Keratinocyte (primary cell): ENCODE data around the gene KCNH8. TPM values are rescaled to one million over a fixed set of nuclear protein-coding genes. Genes with fewer than 3 reads are reported as not detected.

Experiments
- DNase-seq: peaks from one replicate; pipeline ENCODE4 v3.0.0-alpha.2; 2011; ENCODE audit warnings: low read depth, missing footprints, low spot score
- FAIRE-seq: peaks from 2 replicates; lab custom pipeline; 2011; peaks lifted over from hg19 to GRCh38; lab: Jason Lieb, UNC
- H2AFZ ChIP-seq: 2 replicates; pipeline ENCODE4 v1.6.0; 2012; ENCODE audit warnings: low read length, control low read depth, inconsistent platforms; ENCODE audit not compliant: control insufficient read depth
- H3K27ac ChIP-seq: 2 replicates; pipeline ENCODE4 v1.5.1; 2011; ENCODE audit warnings: low read length; ENCODE audit not compliant: control insufficient read depth, insufficient read depth
- H3K27me3 ChIP-seq: 3 replicates; pipeline ENCODE4 v1.6.0; 2011; ENCODE audit warnings: low read length; ENCODE audit not compliant: control insufficient read depth, insufficient read depth; ENCODE audit errors: extremely low read depth
- H3K36me3 ChIP-seq, 2 experiments: 2 replicates in 1 of 2; 3 replicates in 1 of 2; pipeline ENCODE4 v1.5.1; 2011; ENCODE audit warnings: low read length in 2 of 2, mild to moderate bottlenecking in 1 of 2; ENCODE audit not compliant: control insufficient read depth in 2 of 2, insufficient read depth in 2 of 2; ENCODE audit errors: extremely low read depth in 1 of 2
- H3K4me1 ChIP-seq: 3 replicates; pipeline ENCODE4 v1.5.1; 2011; ENCODE audit warnings: low read length; ENCODE audit not compliant: control insufficient read depth, insufficient read depth; ENCODE audit errors: extremely low read depth
- H3K4me2 ChIP-seq: 3 replicates; pipeline ENCODE4 v1.6.0; 2011; ENCODE audit warnings: low read depth, low read length; ENCODE audit not compliant: control insufficient read depth, insufficient read depth; ENCODE audit errors: extremely low read depth
- H3K4me3 ChIP-seq, 3 experiments: fragments of 200-600 bp in 1 of 3; sonication (generic) in 1 of 3; 2 replicates in 2 of 3; 3 replicates in 1 of 3; pipeline ENCODE4 v1.5.1; 2011 to 2016; ENCODE audit warnings: low read length in 3 of 3, mild to moderate bottlenecking in 3 of 3, control low read depth in 2 of 3, inconsistent platforms in 1 of 3, low read depth in 1 of 3, mixed read lengths in 1 of 3, mixed run types in 1 of 3, moderate library complexity in 1 of 3; ENCODE audit not compliant: control insufficient read depth in 2 of 3, insufficient read depth in 2 of 3; ENCODE audit errors: extremely low read depth in 1 of 3
- H3K79me2 ChIP-seq: 2 replicates; pipeline ENCODE4 v1.6.0; 2012; ENCODE audit warnings: low read length; ENCODE audit not compliant: control insufficient read depth, insufficient read depth
- H3K9ac ChIP-seq: 3 replicates; pipeline ENCODE4 v1.6.0; 2011; ENCODE audit warnings: low read length; ENCODE audit not compliant: control insufficient read depth, insufficient read depth; ENCODE audit errors: extremely low read depth
- H3K9me1 ChIP-seq: 3 replicates; pipeline ENCODE4 v1.6.0; 2011; ENCODE audit warnings: low read length; ENCODE audit not compliant: control insufficient read depth, insufficient read depth; ENCODE audit errors: extremely low read depth
- H3K9me3 ChIP-seq: 2 replicates; pipeline ENCODE4 v1.5.1; 2012; ENCODE audit warnings: low read depth, low read length; ENCODE audit not compliant: control insufficient read depth
- H4K20me1 ChIP-seq: 3 replicates; pipeline ENCODE4 v1.6.0; 2011; ENCODE audit warnings: low read length; ENCODE audit not compliant: control insufficient read depth, insufficient read depth; ENCODE audit errors: extremely low read depth
- CTCF ChIP-seq, 3 experiments: IDR thresholded peaks in 1 of 3; conservative IDR thresholded peaks in 1 of 3; optimal IDR thresholded peaks in 1 of 3; 2 replicates in 2 of 3; 3 replicates in 1 of 3; pipeline versions ENCODE3 to v1.5.1; 2011; ENCODE audit warnings: low read length in 3 of 3, mild to moderate bottlenecking in 3 of 3, moderate library complexity in 2 of 3, control low read depth in 1 of 3, inconsistent platforms in 1 of 3; ENCODE audit not compliant: insufficient read depth in 2 of 3; ENCODE audit errors: extremely low read depth in 1 of 3
- EZH2 ChIP-seq: IDR thresholded peaks from one replicate; pipeline ENCODE4 v1.6.1; 2012; ENCODE audit warnings: inconsistent platforms, mild to moderate bottlenecking, low read length, moderate library complexity
- dilution Hi-C: fragments of 300-500 bp; cut with MboI; formaldehyde crosslinking; loops from one replicate; pipeline ENCODE4 v1.7.0; 2020; ENCODE audit warnings: low sequenced_read_pairs; ENCODE audit not compliant: extremely low pct_ligation_motif_present
- polyA plus RNA-seq, 5 experiments: library from polyadenylated mRNA; depleted of rRNA in 3 of 5; stranded (reverse) in 3 of 5; stranded (forward) in 1 of 5; unstranded in 1 of 5; fragments of >200 nt; gene quantifications; 1 replicate in 1 of 5; 2 replicates in 3 of 5; 3 replicates in 1 of 5; pipeline versions ENCODE4 v1.2.1 to v1.2.3, GENCODE V29; 2011 to 2012; ENCODE audit warnings: missing spikeins in 2 of 5, low read depth in 1 of 5, low replicate concordance in 1 of 5

KCNH8 gene
- polyA plus RNA-seq, 1 donor (not counting 4 experiments of a cell fraction or from before 2014, with no cell fraction given) = not detected

- H3K9me3 ChIP-seq = no peaks in the 10 kb centered on the region
- H3K9ac ChIP-seq = no peak overlapping the region
- H3K27ac ChIP-seq = no peak overlapping the region
- TF ChIP-seq EZH2 (no peak), CTCF (optimal IDR thresholded peaks at IDR 0.05 in 1 of 3, IDR thresholded peaks at IDR 0.05 in 1 of 3, conservative IDR thresholded peaks at IDR 0.05 in 1 of 3; ENCODE audit: extremely low read depth in 1 of 3, insufficient read depth in 2 of 3, low read length in 3 of 3) (no peak)
- H3K9me1 ChIP-seq = no peaks in the 10 kb centered on the region
- no peak overlapping the region for H3K4me3 ChIP-seq
- H3K79me2 ChIP-seq = no peaks in the 10 kb centered on the region
- no peaks in the 10 kb centered on the region for H3K36me3 ChIP-seq
- DNase-seq (no peak), FAIRE-seq (no peak)
- dilution Hi-C loops = no loop called here
- H3K27me3 ChIP-seq = no peaks in the 10 kb centered on the region
- no peaks in the 10 kb centered on the region for H4K20me1 ChIP-seq
- peaks cover 3% of the 10 kb centered on the region for H3K4me1 ChIP-seq
- H3K4me2 ChIP-seq = no peak overlapping the region
- no peak overlapping the region for H2AFZ ChIP-seq
Observed at GRCh38 chr3:19455546-19455945, 307.2 kb downstream of the KCNH8 start.

- no peaks in the 10 kb centered on the region for H3K36me3 ChIP-seq
- TF ChIP-seq EZH2 (no peak), CTCF (optimal IDR thresholded peaks at IDR 0.05 in 1 of 3, IDR thresholded peaks at IDR 0.05 in 1 of 3, conservative IDR thresholded peaks at IDR 0.05 in 1 of 3; ENCODE audit: extremely low read depth in 1 of 3, insufficient read depth in 2 of 3, low read length in 3 of 3) (no peak)
- H3K79me2 ChIP-seq = no peaks in the 10 kb centered on the region
- H3K27me3 ChIP-seq = no peaks in the 10 kb centered on the region
- dilution Hi-C loops = no loop called here
- peaks cover 3% of the 10 kb centered on the region for H3K4me1 ChIP-seq
- DNase-seq (no peak), FAIRE-seq (no peak)
- H2AFZ ChIP-seq = no peak overlapping the region
- H3K9me1 ChIP-seq = no peaks in the 10 kb centered on the region
- no peak overlapping the region for H3K27ac ChIP-seq
- no peaks in the 10 kb centered on the region for H4K20me1 ChIP-seq
- no peak overlapping the region for H3K4me2 ChIP-seq
- H3K9ac ChIP-seq = no peak overlapping the region
- H3K4me3 ChIP-seq = no peak overlapping the region
- no peaks in the 10 kb centered on the region for H3K9me3 ChIP-seq
Observed at GRCh38 chr3:19456738-19457137, 308.4 kb downstream of the KCNH8 start.
